Activated CD8-positive, alpha-beta memory T cell treated with anti-CD3 and anti-CD28 coated beads, Interleukin-2, amount 50 U/mL, for 24 hours (primary cell): ENCODE results near the gene GMDS.

Experiments used
- DNase-seq: peaks from one replicate; pipeline ENCODE4 v3.0.0-alpha.2; 2020; ENCODE audit errors: extremely low read depth

The GMDS gene

DNA sequence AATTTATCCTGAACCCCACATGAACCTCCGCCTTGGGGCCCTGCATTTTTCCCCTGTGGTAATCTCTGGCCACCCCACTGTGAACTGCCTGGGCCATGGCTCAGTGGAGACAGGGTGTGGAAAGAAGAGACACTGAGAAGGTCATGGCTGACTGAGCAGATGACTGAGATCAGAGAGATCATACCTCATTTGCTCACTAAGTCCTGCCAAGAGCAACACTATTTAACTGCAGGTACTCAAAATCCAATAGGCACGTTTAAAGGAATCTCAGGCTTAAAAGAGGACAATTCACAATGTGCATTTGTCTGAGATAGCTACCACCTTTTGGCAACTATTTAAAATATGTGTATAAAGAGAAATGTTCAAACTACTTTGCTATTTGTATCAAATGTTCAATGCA, 305.0 kb downstream of the GMDS start:
- no peak for DNase-seq

GRCh38 chr6:1933292-1933691, 312.1 kb downstream of the GMDS start:
- DNase-seq: no peak

- DNase-seq: no peak
These were observed 313.6 kb downstream of the GMDS start for GRCh38 chr6:1931817-1932216.

DNA sequence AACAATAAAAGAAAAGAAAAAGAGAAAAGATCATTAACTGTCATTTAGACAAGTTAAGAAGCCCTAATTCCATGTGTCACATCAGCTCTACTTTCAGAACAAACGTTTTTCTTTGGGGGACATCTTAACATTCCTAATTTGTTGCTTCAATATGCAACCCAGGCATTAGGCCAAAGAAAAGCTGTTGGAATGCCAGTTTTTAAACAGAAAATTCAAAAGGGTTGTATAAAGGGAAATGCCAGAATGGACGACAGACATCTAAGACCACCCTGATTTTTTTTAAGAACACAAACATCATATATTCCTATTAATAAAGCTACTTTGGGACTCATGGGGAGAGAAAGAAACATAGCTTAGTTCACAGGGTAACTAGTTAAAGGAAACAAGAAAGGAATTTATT, 315.0 kb downstream of the GMDS start:
- DNase-seq: no peak

DNA sequence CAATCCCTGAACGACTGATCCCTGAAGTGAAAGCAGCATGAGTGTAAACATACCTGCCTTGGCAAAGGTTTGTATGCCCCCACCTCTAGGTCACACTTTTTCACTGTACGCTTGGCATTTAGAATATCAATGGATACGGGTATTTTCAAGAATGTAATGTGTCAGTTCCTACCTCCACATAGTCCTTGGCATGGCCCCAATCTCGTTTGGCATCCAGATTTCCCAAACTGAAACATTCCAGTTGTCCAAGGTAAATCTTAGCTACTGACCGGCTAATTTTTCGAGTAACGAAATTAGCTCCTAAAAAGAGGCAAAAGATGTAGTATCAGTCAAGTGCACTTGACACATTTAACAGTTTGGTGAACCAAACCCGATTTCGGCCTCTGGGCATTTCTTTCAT, 315.5 kb downstream of the GMDS start:
- no peak for DNase-seq

- no peak for DNase-seq
These were observed 319.5 kb downstream of the GMDS start for GRCh38 chr6:1925743-1926430.

GRCh38 chr6:1923449-1923848, 322.0 kb downstream of the GMDS start:
- no peak for DNase-seq

DNA sequence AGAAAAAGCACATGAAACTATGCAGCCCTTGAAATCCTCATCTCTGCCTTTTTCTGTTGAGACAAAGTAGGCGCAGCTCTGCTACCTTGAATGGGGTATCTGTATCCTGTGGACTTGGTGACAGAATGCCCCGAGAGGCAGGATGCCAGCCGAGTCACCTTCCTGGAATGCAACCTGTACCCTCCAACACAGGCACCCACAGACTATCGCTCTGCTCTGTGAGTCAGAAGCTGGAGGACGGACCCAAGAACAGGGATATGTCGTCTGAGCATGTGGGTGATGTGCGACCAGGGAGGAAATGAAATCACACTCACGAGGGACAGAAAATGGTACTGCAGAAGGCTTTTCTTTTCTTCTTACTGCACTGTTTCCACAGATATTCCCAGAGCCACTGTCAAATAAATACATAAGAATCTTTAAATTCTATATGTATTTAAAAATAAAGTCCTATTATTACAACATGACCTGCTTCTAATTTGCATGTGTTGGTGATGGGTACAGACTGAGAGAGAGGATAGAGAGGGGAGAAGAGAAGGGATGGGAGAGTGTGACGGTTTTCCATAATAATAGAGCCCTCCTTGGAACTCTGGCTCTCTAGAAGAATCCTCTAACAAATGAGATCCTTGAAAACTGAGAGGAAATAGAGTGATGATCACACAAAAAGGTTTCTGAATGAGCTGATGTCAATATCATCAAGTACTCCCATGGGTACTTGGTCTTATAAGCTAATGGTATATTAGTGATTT, 327.6 kb downstream of the GMDS start:
- DNase-seq: peak; percentile 29

GRCh38 chr6:1916334-1917070, 328.9 kb downstream of the GMDS start:
- DNase-seq: no peak

DNA sequence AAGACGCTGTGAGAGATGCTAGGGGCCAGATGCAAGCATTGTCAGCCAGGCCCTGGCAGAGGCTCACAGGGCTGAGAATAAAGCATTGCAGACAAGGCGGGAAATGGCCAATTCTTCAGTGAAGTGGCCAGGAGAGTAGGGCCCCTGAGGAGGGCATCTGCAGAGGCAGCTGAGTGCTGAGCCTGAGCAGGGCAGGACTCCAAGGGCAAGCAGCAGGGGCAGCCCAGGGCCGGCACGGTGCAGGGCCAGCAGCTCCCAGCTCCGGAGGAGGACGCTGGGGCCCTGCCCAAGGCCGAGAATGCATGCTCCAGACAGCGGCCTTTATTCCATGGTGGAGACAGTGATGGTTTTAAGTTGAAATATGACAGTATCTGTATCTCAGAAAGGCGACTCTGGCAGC, 330.2 kb downstream of the GMDS start:
- no peak for DNase-seq

DNA sequence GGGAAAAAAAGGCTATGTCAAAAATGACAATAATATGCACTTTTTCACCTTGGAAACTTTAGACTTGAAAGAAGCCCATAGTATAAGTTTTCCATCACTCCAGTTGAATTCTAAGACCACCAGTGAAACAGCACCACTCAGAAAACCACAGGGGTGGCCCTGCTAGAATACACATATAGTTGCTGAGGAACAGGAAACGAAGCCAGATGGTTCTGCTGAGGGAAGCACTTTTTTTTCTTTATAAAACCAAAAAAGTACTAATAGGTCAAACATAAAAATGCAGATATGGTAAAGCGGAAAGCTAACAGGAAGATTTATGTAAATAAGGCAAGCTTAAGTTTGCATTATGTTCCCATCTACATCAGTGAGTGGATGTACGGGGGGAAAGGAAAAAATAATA, 331.8 kb downstream of the GMDS start:
- DNase-seq: no peak

DNA sequence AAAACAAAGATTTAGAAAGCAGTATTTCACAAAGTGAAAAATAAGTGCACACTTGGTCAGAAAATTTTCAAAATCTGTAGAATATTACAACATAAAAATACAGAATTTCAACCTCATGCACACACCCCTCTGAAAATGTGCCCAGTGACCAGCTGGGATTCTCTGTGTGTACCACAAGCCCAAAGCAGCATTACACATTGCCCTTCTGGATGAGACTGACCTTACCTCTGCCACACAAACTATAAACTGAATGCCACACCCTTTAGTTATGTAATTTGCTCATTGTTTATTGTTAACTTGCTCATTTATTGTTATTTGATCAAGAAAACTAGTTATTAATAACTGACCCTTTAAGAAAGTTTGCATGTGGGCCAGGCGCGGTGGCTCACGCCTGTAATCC, 332.7 kb downstream of the GMDS start:
- DNase-seq: no peak

- no peak for DNase-seq
These were observed 333.9 kb downstream of the GMDS start for GRCh38 chr6:1911474-1911873.

DNA sequence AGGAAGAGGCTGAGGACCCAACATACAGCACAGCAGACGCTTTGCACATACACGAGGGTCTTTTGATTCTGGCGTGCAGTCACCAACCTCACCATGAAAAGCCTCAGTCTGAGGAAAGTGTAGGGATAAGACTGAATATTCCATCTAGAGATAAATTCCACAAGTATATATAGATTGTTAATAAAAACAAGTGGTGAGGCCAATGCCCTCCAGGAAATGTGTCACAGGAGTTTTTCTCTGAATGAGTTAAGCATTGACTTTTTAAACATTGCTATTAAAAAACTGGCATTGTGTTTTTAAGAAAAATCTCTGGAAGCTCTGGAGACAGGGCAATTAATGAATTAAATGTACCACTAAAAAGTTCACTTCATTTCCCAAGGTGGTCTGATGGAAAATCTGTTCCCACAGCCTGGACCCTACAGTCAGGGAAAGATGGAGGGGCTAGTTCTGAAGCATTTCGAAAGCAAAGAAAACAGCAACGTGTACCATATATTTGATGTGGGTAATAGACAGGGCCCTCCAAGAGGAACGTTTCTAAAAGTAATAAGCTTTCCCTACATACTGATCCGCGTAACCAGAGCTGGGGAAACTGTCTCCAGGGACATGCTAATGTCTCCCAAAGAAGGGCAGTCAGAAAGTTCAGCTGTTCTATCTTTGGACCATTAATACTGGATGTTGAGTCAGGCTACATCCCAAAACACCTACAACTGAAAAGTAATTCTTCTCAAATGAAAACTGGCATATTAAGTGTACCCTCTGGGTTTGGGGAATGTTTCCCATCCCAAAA, 334.6 kb downstream of the GMDS start:
- no peak for DNase-seq

GRCh38 chr6:1908784-1909183, 336.6 kb downstream of the GMDS start:
- DNase-seq: no peak

DNA sequence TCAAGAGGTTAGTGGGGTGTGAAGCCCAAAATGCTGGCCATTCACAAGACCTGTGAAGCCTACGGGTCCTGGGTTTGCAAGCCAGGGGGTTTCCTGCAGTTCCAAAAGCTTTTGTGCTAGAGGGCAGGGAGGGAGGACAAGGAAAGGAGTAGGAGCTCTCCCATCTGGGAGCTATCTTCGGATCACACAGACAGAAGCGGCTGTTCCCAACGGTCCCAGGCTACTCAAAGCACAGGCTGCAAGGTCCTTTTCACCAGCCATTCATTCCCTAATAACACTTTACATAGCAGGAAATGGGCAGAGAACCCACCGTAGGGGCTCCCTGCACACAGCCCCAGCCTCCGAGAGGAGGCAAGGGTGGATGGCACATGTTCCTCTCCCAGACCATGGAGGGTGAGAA, 338.8 kb downstream of the GMDS start:
- DNase-seq: no peak

DNA sequence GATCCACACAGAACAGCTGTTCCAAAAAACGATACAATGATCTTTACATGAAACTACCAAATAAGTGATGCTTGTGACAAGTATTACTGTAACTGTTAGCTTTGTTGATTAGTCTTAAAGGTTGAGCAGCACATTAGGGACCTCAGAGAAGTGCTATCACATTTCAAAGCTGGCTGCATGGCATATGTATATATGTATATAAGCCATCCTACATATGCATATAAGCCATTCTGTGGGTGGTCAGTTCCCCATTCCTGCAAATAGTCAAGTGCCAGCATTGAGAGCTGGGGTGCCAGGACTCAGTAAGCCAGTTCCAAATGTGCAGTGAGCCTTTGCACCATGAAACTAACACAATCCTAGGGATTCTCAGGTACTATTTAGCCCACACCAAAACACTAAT, 339.4 kb downstream of the GMDS start:
- no peak for DNase-seq

GRCh38 chr6:1904898-1905297, 340.5 kb downstream of the GMDS start:
- DNase-seq: no peak

- no peak for DNase-seq
These were observed 341.0 kb downstream of the GMDS start for GRCh38 chr6:1904466-1904799.

DNA sequence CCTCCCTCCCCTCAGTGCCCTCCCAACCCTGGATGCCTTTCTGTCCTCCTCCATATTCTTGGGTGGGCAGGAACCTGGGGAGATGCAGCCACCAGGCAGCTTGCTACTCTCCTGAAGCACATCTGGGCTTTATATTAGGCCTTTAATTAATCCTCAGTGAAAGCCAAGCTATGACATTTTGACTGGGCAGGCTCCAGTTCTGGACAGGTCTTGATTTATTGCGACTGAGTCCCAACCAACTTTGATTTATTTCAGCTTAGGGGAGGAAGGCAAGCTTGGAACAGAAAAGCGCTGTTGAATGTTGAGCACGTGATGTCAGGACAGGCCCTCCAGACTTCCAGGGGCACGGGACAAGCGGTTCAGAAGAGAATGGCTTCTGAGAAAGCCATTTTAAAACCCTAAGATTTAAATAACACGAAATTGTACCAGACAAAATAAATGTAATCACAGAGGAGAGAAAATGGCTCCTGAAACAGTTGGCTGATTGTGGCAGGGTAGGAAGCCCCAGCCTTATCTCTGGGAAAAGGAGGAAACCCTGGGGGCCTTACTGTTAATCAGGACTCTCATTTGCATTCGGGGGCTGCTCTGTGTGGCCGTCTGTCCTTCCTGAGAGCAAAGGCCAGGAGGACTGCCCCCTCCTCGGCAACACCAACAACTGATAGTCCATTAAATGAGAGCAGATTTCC, 341.5 kb downstream of the GMDS start:
- DNase-seq: no peak

- DNase-seq: no peak
These were observed 343.8 kb downstream of the GMDS start for GRCh38 chr6:1901556-1901955.

DNA sequence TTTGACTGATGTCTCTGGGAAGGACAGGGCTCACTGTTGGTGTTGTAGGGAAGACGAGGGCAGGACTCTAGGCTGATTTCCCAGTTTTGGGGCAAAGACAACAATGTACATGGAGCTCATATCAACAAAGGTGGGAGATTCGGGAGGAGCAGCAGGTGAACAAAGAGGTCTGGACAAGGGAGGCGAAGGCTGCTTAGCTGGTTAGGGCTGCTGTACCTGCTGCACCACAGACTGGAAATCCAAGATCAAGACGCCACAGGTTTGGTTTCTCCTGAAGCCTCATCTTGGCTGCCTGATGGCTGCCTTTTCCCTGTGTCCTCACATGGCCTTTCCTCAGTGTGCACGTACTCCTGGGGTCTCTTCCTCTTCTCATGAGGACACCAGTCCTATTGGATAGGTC, 348.5 kb downstream of the GMDS start:
- no peak for DNase-seq
